EH (cell line): ENCODE measurements around the gene CCDC201.
"Not testable (repeated sequence)": the region's sequence is repeated elsewhere in the genome, so short reads cannot be mapped to it uniquely, and the experiment has no call there.

Experiments
- DNase-seq: peaks from one replicate; pipeline ENCODE4 v3.0.0-alpha.2; 2015; ENCODE audit warnings: low read depth

CCDC201 gene

DNA sequence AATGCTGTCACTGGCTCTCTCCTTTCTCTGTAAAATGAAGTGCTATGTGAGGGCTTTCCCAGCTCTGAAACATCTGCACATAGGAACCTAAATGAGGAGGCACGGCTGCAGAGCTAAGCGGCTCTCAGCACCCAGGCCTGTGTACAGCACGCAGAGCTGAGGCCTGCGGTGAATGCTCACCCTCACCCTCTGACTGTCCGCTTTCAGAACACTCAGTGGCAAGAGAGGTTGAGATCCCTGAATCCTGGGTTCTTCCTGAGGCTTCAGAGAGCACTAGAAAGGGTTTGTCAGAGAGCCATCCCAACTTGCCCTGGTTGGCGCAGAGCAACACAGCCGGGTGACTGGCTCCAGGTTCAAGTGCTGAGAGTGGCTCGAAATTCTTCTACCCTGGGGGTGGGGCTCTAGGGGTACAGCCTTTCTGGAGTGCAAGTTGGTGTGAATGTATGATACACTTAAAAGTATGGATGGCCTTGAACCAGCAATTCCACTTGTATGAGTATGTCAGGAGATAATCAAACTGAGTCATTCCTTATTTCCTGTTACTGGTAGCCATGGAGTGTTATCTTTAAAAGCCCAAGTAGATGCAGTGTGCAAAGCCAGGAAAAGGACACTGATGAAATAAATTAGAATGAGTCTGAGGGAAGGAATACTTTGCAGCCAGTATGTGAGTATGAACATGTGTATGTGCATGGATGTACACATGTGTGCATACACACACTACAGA lies 1.7 kb upstream of the CCDC201 start:
- peak; percentile 93 for DNase-seq

- no peak for DNase-seq
Measured at GRCh38 chr7:45873355-45873754, 473 bp upstream of the CCDC201 start.

DNA sequence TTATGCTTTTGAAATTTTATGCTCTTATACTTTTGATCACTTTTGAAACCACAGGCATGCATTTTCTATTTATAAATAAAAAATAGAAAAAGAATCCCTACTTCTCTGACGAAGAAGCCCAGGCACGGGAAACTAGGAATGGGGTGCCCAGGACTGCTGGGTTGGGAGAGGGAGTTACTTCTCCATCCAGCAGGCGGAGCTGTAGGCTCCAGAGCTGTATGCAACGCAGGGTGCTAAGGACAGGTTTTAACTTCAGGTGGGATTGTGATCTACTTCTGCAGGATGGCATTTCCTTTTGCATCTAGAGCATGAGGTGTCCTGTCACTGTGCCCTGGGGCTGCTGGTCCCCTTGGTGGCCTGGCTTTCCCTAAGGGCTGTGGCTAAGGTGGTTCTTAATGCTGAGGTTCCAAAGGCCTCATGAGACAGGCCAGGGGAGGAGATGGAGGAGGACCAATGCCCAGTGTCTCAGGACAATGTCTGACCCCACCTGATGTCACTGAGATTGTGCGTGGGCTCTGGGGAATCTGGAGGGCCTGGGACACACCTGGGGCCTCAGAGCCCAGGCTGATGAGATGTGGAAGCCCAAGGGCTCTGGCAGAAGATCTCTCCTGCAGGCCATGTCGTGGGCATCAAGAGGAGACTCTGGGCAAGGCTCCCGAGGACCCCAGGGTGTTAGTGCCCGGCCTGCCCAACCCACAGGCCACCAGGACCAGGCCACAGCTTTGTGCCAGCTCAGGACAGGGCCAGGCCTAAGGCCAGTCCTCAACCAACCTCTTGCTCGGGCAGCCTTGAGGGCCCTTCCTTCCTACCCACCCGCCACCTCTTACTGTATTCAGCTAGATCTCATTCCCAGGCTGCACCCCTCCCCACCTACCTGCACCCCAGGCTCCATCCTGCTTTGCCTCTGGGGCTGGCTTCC lies 507 bp downstream of the CCDC201 start:
- DNase-seq, result no peak

- DNase-seq, result peak; percentile 73
Measured at GRCh38 chr7:45869426-45869825, 3.5 kb downstream of the CCDC201 start.

GRCh38 chr7:45867471-45867870 lies 5.4 kb downstream of the CCDC201 start:
- DNase-seq, result no peak

- peak; percentile 41 for DNase-seq
Measured at GRCh38 chr7:45865594-45866410, 7.1 kb downstream of the CCDC201 start.

DNA sequence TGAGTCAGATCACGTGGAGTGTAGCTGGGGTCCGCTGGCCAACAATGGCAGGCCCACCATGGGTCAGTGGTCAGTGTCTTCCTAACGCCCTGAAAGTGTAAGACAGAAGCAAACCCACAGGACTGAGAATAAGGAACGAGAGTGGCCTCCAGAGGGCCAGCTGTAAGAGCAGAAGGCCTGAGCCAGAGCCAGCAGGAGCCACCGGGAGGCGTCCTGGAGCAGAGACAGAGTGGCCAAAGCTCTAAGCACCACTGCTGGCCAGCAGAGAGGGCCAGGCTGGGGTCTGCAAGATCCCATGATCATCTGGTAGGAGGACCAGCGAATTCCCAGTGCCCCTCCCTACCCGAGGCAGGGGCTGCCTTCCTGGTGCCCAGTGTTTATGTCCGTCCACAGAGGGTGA lies 9.2 kb downstream of the CCDC201 start:
- no peak for DNase-seq

DNA sequence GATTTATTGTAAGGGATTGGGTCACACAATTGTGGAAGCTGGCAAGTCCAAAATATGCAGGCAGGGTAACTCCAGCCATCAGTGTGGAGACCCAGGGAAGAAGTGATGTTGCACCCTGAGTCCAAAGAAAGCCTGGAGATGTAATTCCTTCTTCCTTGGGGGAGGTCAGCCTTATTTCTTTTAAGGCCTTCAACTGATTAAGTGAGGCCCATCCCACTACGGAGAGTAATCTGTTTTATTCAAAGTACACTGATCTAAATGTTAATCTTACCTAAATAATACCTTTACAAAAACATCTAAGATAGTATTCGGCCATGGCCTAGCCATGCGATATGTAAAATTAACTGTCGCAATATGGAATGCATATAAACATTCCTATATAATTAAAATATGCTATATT lies 16.0 kb downstream of the CCDC201 start:
- DNase-seq, result not testable (repeated sequence)

DNA sequence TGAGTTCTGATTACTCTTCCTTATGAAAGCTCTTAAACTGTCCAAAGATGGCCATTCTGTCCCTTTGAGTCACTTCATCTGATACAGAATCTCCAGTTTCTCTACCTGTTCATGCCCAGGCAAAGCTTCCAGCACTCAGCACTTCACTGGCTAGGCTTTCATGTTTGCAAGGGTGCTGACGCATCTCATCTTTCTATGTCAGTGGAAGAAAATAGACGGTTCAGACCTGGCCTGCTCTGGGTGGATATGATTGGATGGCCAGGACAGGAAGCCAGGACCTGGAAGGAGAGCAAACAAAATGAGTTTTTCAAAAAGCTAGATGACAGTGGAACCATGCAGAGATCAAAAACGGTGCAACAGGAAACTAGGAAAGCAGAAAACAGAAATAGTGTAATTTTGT lies 17.2 kb downstream of the CCDC201 start:
- DNase-seq, result not testable (repeated sequence)

- not testable (repeated sequence) for DNase-seq
Measured at GRCh38 chr7:45853491-45853890, 19.4 kb downstream of the CCDC201 start.

DNA sequence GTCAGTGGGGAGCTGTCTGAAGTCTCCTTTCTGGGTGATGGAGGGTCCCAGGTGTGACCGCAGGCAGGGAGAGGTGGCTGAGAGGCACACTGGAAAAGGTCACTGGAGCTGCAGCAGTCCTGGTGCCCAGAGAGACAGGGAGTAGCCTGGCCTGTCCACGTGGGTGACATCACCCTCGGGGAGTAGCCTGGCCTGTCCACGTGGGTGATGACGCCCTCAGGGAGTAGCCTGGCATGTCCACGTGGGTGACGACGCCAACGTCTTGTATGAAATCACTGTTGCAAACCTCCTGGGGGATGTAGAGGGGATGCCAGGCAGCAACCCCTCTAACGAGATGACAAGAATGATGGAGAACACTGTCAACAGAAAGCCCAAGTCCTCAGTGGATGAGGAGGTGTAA lies 19.9 kb downstream of the CCDC201 start:
- DNase-seq, result not testable (repeated sequence)

DNA sequence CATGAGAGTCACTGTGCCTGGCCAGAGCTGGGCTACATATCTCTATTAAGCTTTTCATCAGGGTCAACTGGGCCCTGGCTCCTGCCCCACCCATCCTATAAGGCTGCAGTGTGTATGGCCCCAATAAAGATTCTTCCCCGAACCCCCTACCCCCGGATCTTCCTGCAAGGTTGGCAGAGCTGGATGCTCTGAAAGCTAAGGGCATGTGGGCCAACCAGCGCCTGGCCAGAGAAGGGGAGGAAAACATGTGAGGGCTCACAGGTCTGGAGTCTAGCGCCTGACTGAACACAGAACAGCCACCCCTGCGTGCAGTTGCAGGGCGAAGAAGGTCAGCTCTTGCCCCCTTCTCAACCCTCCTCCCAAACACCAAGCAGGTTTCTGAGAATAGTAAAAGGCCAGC lies 24.1 kb downstream of the CCDC201 start:
- not testable (repeated sequence) for DNase-seq

- DNase-seq, result not testable (repeated sequence)
Measured at GRCh38 chr7:45846536-45846935, 26.3 kb downstream of the CCDC201 start.

GRCh38 chr7:45841926-45842717 lies 30.8 kb downstream of the CCDC201 start:
- DNase-seq, result not testable (repeated sequence)

DNA sequence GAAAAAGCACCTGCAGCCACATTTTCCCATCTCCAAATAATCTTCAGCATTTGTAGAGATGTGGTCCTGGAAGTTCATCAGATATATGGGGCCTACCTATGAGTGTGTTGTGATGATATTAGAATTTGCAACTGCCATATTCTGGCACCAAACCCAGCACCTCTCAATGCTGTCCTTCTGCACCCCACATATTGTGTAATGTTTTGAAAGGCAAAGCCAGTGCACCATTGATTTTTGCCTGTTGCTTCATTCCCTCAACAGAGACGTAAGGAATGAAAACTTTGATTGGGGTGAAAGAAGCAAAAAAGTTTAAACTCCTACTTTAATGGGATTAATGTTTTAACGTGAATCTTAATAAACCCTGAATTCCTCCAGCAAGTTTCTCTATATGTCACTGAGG lies 34.0 kb downstream of the CCDC201 start:
- DNase-seq, result not testable (repeated sequence)

GRCh38 chr7:45832433-45833177 lies 40.3 kb downstream of the CCDC201 start:
- DNase-seq, result peak; percentile 40

GRCh38 chr7:45829846-45830245 lies 43.0 kb downstream of the CCDC201 start:
- not testable (repeated sequence) for DNase-seq

GRCh38 chr7:45827731-45828130 lies 45.2 kb downstream of the CCDC201 start:
- DNase-seq, result not testable (repeated sequence)

- not testable (repeated sequence) for DNase-seq
Measured at GRCh38 chr7:45826550-45826949, 46.3 kb downstream of the CCDC201 start.

DNA sequence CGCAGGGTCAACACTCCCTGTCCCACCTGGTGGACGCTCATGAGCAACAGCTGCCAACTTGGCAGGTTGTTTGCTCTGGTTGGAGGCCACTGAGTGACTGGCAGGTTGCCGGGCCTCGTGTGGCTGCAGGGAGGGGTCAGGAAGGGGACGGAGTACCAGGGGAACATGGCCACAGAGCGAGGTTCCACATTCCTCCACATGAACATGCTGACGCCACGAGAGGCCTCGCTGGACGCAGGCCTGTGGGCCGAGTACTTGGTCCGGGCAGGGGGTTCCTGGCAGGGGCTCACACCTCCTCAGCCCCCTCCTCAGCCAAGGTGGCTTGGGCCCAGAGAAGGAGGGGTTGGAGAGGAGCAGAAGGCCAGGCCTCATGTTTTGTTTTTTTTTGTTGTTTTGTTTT lies 54.1 kb downstream of the CCDC201 start:
- not testable (repeated sequence) for DNase-seq

- not testable (repeated sequence) for DNase-seq
Measured at GRCh38 chr7:45817913-45818312, 55.0 kb downstream of the CCDC201 start.
